NCI-H226 (cell line): Measurements from ENCODE around the gene CCNY.
A peak's percentile ranks its signal among the peaks of the same experiment; 100 is the strongest.
"Not testable (repeated sequence)": the region's sequence is repeated elsewhere in the genome, so short reads cannot be mapped to it uniquely, and the experiment has no call there.

Experiments used
- DNase-seq: peaks from one replicate; pipeline ENCODE4 v3.0.0-alpha.2; 2015

Gene CCNY

DNA sequence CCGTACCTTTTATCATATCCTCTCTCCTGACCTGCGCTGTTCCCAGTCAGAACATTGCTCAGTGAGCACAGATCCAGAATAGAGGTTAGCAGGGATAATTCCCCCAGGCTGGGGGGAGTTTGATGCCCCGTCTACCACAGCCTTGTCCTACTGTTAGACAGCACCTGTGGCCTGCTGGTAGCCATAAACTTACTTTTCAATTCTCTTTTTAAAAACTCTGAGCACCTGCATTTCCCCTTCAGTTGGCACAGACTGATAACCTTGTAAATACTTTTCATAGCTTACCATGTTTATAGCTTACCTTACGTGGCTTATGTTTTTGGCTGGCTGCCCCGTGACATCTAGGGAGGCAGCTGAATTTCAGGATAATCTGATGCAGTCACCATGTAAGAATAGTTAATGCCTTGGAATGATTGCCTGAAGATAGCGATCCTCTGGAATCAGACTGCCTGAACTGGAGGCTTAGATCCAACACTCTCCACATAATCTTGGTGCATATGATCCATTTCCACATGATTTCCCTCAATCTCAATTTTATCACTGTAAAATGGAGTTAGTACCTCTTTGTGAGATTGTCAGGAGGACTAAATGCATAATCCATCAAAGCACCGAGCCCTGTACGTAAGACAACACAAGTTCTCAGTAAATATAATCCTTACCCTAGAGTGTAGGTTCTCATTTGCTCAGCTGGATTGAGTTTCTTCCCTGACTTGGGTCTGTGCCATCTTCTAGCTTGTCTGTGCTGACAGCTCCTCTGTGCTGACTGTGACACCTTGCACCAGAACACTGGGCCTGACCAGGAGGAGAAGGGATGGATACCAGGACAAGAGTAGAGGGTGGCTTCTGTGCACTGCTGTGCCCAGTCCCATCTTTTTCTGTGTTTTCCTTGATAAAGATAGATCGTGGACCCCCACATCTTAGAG, 157.1 kb downstream of the CCNY start:
- DNase-seq, result peak; percentile 34

DNA sequence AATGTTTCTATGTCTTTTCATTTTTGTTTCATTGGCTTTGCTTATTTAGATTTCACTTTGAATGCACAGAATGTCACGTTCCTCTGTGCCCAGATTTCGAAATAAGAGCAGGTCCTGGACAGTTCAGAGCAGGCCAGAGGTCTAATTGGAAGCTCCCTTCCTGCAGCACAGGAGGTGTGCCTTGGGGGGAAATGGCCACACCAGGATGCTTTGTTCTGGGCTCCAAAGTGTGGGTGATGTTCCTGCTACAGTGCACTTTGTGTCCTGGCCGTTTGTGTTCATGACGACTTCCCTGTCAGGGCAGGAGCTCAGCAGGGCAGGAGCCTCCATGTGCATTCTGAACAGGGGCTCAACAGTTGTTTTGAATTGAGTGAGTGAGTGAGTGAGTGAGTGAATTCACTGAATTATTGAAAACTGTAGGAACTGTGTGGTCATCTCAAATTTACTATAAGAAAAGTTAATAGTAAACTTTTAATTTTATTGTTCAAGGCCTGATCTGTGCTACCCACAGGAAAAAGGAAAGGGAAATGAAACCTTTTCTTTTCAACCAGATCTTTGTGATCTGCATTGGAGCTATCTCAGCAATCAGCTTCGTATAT, 159.3 kb downstream of the CCNY start:
- no peak for DNase-seq

DNA sequence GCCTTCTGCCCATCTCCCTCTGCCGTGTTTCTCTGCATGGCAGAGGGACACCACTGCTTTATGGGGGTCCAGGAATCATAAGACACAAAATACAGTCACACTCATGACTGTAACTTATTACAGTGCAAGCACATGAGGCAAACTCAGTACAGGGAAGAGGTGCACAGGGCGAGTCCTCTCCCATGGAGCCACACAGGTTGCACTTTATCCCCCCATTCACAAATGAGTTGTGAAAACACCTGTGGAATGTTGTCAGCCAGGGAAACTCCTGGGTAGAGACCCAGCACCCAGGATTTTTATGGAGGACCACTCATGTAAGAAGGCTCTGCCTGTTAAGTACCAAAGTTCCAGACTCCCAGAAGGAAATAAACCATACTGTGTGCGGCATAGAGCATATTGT, 161.6 kb downstream of the CCNY start:
- no peak for DNase-seq

DNA sequence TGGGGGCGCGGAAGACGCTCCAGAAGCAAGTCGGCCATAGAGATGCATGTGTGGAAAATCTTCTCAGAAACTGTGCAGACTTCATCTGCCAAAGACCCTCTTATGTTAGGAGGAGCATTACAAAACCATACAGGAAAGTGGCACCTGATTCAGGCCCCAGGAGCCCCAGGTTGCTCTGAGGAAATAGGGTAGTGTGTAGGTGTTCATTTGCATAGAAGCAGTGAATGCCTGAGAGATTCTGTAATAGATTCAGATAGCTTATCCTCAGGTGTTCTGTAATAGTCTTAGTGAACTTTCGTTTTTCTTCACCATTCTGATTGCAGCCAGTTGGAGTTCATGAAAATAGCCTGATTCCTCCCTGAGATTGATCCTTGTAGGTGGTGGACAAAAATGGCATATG, 162.4 kb downstream of the CCNY start:
- DNase-seq, result no peak

DNA sequence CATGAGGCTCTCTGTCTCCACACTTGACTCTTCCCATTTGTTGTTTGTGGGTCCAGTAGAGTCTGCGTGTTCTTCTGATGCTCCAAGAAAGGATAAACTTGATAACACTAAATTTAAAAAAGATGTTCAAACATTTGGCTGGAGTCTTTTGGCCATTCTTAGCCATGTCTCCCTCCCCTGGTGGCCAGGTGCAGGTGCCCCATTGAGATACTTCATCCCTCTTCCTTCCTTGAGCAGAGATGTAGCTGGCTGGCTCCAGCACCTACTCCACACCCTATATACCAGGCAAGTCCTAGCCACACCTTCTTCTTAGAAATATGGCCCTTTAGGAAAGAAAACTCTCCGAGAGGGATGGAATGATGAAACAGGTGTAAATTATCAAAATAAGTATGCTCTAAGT, 165.6 kb downstream of the CCNY start:
- DNase-seq, result no peak

DNA sequence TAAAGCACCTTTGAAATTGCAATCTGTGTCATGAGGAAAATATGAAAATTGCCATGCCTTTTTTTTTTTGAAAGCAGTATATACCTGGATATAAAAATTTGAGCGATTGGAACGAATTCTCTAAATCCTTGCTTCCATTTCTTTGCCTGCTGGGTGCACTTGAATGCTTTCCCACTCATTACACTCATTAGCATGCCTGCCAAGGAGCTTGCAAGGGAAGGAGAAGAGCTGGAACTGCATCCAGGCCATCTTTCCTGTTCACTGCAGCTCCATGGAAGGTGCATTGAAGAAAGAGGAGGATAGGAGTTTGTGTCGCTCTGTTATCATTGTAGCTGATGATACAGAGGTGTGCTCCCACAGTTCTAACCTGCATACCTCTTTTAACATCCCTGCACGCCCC, 166.4 kb downstream of the CCNY start:
- DNase-seq, result no peak

DNA sequence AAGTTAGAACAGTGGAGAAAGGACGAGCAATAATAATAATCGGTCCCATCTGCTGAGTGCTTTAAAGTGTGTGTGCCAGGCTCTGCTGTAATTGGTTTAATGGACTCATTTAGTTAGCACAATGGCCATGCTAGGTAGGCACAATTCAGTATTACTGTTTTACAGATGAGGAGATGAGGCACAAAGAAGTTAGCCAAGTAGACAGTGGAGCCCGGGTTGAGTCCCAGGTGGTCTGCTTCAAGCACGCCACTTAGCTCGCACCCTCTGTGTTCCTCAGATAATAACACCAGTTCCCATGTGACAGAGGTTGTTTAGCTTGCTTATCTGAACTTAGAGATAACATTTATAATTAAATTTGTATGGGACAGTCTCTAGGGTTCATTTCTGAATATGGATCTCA, 167.3 kb downstream of the CCNY start:
- no peak for DNase-seq

DNA sequence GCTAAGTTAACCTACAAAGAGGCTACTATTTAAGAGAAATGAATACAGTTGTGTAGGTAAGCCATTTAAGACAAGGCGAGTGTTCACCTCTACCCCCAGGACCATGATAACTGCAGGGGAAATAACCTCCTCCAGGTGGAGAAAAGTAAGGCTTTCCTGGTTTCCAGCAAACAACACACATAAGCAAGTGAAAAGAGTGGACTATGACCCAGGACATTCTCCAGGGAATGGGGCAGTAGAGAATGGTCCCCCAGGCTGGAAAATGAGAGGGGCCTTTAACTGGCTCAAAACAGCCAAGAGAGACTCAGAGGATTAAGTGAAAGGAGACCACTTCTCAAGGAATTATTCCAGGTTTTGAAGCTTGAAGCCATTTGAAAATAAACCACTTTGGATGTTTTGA, 167.8 kb downstream of the CCNY start:
- DNase-seq, result no peak

DNA sequence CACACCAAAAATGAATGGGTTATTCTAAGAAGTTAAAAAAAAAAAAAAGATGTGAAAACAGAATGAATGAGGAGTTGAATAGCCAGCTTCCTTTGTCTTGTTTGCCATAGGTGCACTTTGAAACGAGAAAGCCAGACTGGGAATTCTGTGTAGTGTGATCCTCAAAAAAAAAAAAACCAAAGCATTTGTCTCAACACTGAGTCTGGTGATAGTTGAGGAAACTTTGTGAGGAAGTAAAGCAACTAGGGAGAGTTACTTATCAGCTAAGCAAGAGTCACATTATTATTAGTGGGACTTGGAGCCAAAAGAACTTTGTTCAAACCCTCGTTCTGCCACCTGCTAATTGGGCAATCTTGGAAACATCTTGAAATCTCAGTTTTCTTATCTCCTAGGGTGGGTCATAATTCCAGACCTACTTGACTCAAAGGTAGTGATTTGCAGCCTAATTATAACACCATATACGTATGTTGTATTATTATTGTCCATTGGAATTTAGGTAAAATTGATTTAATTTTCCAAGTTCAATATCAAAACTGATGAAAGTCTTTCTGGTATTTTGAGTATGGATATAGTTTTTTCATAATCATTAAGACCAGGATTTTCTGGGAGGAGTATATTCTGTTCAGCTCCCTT, 169.0 kb downstream of the CCNY start:
- no peak for DNase-seq

DNA sequence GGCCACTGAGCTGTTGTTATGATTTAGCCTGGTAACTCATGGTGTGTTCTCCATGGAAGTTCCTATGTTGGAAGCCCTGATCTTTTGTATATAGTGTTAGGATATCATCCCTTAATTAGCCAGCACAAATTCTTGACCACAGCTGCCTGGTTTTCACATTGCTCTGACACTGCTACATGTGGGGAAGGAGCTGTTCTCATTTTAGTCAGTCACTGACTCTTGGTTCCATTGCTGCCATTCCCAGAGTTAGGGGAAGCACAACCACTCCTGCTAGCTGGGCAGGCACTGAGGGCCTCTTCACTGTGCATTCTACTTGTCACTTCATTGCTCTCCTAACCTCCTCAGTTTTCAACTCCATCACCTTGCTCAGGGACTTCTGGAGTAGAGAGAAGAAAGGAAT, 170.4 kb downstream of the CCNY start:
- DNase-seq, result no peak

DNA sequence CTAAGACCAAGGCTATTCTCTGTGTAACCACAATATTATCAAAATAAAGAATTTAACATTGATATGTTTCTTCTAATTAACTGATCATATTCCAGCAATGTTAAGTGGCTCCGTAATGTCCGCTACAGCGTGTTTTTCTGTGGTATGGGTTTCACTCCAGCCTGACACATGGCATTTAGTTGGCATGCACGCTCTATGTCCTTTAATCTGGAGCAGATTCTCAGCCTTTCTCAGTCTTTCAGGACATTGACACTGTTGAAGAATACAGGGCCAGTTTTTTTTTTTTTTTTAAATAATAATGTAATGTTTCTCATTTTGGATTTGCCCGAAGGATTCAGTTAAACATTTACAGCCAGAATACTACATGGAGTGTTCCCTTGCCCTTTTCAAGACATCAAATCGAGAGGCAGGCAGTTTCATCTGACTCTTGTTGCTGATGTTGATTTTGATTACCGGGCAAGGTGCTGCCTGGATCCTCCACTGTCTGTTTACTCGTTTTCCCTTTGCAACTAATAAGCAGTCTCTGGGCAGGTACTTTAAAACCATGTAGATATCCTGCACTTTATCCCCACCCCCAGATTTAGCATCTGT, 171.3 kb downstream of the CCNY start:
- no peak for DNase-seq

DNA sequence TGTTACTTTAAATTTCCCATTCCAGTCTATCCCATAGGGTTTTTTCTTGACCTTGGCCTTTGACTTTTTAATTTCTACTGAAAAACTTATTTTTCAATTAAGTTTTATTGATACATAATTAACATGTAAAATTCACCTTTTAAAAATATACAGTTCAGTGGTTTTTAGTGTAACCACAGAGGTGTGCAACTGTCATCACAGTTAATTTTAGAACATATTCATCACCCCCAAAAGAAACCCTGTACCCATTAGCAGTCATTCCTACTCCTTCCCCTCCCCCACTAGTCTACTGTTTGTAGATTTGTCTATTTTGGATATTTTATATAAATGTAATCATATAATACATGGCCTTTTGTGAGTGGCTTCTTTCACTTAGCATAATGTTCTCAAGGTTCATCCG, 172.3 kb downstream of the CCNY start:
- no peak for DNase-seq

DNA sequence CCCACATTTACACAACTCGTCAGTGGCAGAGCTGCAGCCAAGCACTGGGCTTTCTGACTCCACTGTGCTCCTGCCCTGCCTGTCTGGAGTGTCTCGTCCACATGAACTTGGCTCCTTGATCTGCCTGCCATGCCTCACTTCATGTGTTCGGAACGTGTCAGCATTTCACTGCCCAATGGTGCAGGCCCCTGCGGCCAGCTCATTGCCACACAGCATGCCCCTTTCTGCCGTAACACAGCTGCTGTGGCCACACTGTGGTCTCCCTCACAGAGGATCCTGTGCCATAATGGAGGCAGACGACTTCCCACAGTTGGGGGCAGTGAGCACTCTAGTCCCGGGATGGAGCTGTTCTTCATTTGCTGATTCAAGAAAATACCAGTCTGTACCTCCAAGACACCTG, 174.6 kb downstream of the CCNY start:
- DNase-seq, result no peak

DNA sequence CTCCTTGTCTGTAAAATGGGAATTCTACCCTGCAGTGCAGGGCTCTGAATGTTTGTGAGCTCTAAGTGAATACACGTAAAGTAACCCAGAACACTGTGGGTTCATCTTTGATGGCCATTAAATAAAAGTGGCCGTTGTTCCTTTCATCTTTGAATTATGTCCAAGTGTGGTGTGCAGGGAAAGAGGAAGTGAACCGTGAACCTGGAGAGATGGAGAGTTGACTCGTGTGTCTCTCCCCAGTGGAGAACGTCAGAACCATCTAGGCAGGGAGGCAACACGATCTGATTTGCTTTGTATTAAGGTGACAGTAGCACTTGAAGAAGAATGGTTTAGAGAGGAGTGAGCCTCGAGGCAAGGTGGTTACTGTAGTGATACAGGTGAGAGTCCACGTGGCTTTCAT, 175.3 kb downstream of the CCNY start:
- DNase-seq, result no peak

DNA sequence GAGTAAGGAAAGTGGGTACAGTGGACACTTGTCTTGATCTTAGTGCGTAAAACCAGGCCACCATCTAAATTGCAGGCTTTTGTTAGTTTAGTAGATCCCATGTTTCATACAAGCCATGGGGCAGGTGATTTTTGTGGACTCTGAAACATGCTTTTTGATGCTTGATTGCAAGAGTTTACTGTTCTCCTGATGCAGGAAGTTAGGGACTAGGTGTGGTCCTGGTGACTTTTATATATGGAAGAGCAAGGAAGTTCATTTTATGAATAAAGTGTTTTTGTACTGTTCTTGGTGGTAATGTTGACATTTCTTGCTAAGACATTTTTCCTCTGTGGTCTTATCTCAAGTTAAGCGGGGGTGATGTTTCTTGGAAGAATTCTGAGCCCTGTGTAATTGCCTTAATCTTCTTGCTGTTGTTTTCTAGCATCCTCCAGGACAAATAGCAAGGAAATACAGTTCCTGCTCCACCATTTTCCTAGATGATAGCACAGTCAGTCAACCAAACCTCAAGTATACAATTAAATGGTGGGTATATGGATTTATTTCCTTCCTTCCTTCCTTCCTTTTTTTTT, 179.9 kb downstream of the CCNY start:
- DNase-seq, result no peak

DNA sequence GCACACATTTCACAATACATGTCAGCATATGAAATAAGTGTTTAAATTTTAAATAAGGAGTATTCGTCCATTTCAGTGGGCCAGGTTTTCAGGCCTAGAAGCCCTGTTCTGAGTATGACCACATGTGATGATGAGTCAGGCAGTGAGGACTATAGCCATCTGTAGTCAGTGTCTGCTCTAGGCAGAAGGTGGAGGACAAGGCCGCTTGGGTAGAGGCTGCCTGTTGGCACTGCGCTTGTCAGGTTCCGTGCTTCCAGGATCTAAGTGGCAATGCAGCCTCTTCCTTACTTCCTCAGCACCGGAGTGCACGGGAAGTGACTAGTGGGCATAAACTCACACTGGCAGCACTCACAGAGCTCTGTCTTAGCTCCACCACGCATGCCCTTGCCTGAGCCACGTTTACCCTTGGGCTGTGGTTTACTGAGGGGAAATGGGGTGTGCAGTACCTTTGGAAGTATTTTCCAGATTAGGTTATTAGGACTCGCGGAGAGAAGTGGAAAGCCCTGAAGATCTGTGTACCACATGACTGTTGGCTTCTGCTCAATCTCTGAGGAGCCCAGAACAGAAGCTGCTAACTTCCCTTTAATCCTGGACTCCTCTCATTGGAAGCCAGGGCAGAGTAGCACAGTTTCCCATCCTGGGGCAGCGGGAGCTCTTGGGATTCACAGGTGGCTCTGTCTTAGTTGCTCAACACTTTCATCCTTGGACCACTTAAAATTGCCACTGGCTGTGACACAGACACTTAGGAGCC, 181.3 kb downstream of the CCNY start:
- no peak for DNase-seq

DNA sequence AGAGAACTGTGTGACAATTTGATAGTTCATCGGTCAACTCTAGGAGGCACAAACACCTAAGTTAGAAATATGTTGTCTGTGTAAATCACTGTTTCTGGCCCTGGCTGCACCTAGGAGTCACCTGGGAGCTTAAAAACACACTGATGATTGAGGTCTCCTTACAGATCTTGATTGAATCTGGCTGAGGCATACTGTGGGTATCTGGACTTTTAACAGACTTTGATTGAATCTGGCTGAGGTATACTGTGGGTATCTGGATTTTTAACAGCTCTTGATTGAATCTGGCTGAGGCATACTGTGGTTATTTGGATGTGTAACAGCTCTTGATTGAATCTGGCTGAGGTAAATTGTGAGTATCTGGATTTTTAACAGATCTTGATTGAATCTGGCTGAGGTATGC, 181.9 kb downstream of the CCNY start:
- DNase-seq, result not testable (repeated sequence)

DNA sequence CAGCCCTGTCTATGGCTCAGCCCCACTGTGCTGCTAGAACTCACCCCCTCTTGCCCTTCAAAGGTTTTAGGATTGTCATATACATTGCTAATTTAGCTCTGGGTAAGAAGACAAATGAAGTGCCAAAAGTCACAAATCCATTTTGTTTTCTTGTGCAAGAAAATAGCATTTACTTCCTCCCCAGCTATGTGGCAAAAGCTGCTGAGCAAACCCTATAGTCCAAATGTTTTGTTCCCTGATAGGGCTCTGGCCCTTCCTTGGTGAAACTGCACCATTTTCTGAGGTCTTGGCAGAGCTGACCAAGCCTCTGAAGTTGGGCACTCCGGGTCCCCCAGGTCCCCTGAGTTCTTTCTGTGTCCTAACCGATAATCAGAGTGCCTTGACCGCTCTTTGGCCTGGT, 184.7 kb downstream of the CCNY start:
- DNase-seq, result no peak

DNA sequence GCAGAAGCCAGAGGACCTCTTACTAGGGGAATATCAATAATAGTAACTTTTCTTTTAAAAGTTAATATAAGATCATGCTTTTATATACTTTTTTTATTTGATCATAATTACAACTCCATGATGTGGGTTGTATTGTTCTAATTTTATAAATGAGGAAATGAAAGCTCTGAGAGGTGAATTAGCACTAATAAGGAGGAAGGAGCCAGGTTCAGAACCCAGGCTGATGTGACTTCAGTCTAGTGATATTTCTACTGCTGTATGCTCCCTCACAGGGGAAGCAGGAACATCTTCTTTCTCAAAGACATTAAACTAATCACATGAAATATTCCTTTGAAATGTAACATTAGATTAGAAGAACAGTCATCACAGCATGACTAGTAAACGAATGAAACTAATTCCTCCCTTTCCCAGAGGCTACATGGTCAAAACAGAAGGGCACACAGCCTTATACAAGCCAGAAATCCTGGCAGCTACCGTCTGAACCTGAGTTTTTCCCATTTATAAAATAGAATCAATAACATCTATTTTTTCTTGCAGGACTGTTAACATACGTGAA, 187.4 kb downstream of the CCNY start:
- no peak for DNase-seq

DNA sequence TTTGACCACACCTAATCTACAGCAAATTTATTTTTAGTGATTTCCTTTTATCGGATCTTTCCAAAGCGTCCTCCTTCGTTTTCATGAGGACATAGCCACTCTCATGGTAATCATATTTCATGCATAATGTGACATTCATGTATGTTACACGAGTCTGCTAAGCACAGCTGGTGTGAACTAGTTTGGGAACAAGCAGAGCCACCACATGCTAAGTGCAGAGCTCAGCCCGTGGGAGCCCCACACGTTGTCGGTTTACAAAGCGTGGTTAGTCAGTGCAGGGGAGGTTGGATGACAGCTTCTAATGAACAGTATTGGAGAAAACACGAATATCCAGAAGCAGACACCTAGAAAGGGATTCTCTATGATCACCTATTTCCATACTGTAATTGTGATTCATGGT, 190.4 kb downstream of the CCNY start:
- DNase-seq, result no peak

DNA sequence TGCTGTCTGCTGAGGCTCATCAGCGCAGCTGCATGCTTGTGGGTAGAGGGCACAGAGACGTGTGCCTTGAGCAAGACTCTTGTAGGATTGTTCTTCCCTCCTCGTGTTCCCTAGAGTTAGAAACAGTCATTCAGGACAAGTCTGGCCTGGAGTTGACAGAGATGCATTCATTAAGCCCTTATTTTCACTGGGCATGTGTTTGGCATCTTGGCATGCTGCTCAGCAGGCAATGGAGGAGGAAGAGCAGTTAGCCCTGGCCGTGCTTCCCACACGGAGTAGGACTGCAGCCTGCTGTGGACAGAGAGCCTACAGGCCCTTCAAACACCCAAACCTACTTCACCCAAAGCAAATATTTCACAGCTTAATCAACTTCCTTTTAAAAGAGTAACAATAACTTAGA, 195.8 kb downstream of the CCNY start:
- no peak for DNase-seq

DNA sequence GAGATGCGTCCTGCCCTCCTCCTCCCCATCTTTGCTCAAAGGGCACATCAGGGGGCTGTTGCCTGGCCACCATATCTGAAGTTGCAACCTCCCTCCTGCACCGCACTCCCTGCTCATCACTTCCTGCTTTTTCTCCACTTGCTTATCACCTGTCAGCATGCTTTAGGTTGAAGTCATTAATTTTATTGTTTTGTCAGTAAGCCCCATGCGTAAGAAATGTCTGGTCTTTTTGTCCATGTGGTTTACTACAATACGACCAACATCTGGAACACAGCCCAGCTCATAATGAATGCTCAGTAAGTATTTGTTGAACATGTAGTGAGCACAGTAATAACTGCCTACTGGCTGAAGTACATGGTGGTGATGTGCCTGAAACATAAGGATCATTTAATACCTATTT, 197.3 kb downstream of the CCNY start:
- DNase-seq, result no peak
